Omental fat pad (tissue), 4 donors: Measurements from ENCODE around the gene NEK1. TPM values are rescaled to one million over a fixed set of nuclear protein-coding genes. Genes with fewer than 3 reads are reported as not detected.

Experiments
- ATAC-seq: fragments of 150-250 bp; one replicate; pipeline ENCODE4 v1.9.1; 2016; ENCODE audit warnings: mild to moderate bottlenecking, moderate library complexity; ENCODE audit not compliant: low FRiP score
- DNase-seq: peaks from one replicate; pipeline ENCODE4 v3.0.0-alpha.2; 2019; ENCODE audit warnings: low spot score
- total RNA-seq, 4 donors: library from RNA; depleted of rRNA; stranded (reverse); fragments of >200 nt; gene quantifications; one replicate each; pipeline ENCODE4 v1.1.0, GENCODE V29; 2016
- TF ChIP-seq, protein P1 (sequence below), 3 donors: fragments of 450-650 bp; IDR thresholded peaks; one replicate each; pipeline ENCODE4 v1.5.1; 2016 to 2017; ENCODE audit warnings: antibody characterized with exemption in 3 of 3, mild to moderate bottlenecking in 3 of 3, moderate library complexity in 2 of 3

The NEK1 gene
- total RNA-seq, 4 donors from 2014 or later: 7.0 to 13.4 (median 9.8) TPM

DNA sequence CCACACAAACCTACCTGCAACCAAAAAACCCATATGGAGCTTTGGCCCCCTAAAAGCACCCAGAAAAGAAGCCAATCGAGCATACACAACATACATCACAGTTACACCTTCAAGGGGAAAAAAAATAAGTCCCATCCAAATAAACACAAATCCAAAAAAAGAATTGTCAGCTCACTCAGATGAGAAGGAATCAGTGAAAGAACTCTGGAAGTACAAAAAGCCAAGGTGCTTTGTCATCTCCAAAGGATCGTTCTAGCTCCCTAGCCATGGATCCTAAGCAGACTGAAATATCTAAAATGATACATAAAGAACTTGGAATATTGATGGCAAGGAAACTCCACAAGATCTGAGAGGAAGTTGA lies 119.2 kb downstream of the NEK1 start:
- DNase-seq (no peak), ATAC-seq (no peak)
- TF ChIP-seq, protein P1, sequence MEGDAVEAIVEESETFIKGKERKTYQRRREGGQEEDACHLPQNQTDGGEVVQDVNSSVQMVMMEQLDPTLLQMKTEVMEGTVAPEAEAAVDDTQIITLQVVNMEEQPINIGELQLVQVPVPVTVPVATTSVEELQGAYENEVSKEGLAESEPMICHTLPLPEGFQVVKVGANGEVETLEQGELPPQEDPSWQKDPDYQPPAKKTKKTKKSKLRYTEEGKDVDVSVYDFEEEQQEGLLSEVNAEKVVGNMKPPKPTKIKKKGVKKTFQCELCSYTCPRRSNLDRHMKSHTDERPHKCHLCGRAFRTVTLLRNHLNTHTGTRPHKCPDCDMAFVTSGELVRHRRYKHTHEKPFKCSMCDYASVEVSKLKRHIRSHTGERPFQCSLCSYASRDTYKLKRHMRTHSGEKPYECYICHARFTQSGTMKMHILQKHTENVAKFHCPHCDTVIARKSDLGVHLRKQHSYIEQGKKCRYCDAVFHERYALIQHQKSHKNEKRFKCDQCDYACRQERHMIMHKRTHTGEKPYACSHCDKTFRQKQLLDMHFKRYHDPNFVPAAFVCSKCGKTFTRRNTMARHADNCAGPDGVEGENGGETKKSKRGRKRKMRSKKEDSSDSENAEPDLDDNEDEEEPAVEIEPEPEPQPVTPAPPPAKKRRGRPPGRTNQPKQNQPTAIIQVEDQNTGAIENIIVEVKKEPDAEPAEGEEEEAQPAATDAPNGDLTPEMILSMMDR (IDR thresholded peaks at IDR 0.05): no peak

GRCh38 chr4:169492436-169493163 lies 119.8 kb downstream of the NEK1 start:
- TF ChIP-seq, protein P1 (IDR thresholded peaks at IDR 0.05): no peak
- DNase-seq: no peak
- ATAC-seq: no peak

GRCh38 chr4:169491211-169491610 lies 121.2 kb downstream of the NEK1 start:
- TF ChIP-seq, protein P1 (IDR thresholded peaks at IDR 0.05): no peak
- DNase-seq (no peak), ATAC-seq (no peak)

DNA sequence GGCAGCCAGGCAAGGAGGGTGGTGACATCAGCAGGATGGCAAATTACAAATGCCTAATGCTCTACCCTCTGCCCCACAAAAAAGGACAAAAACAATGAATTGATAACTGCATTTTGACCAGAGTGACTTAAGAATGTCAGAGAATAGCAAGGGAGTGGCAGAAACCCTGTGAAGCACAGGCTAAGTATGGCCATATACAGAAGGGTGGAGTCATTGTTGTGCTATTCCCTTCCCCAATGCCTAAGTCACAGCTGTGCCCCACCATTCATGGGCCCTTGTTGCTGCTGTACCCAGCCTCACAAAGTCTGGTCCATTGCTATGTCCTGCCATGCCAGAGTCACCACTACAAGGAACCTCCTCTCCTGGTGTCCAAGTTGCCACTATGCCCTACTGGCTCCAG lies 123.1 kb downstream of the NEK1 start:
- ATAC-seq (no peak), DNase-seq (no peak)
- TF ChIP-seq, protein P1 (IDR thresholded peaks at IDR 0.05): no peak

DNA sequence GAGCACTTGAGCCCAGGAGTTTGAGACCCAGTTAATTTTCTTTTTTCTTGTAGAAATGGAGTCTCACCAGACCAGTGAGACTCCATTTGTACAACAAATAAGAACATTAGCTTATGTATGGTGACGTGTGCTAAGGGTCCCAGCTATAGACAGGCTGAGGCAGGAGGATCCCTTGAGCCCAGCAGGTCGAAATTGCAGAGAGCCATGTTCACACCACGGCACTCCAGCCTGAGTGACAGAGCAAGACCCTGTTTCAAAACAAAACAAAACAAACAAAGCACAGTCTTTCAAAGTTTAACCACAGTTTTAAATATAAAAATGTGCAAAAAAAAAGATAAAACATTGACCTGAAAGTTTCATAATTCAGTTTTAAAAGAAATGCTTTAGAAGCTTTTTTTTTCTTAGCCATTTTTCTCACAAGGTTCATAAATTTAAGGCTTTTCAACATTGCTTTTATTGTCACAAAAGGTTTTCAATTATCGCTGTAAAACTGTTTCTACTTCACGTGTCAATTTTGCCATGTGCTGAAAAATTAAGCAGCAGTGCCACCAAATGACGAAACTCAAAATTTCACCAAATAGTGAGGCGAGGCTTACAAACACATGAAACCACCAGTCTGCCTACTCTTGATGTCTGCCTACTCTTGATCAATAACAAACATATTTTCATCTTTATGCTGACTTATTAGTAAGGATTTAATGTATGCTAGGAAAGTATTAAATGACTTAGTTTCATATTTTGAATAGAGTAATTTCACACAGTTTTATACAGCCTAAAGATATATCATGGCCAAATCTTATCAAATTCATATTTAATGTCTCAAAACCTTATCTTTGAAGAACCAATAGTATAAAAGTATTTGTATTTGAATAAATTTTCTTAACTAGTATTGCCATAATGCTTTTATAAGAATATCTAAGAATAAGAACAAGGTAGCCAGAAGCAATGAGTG lies 126.3 kb downstream of the NEK1 start:
- DNase-seq (no peak), ATAC-seq (no peak)
- TF ChIP-seq, protein P1 (IDR thresholded peaks at IDR 0.05): no peak

DNA sequence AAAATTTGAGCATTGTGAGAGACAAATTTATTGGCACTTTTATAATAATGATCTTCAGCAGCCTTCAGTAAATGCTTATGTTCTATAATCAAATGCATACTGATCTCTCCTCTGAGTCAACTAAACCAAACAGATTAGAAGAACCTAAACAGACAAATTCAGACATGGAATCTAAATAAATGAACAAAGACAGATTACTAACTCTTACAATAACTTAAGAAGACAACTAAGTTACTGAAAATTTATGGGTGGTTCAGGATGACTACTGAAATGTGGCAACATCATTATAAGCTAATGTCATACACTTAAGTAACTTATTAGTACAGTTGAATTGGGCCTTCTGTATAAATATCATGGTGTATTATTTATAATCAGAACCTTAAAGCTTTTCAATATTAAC lies 127.3 kb downstream of the NEK1 start:
- DNase-seq (no peak), ATAC-seq (no peak)
- TF ChIP-seq, protein P1 (IDR thresholded peaks at IDR 0.05): no peak
